Stimulated activated CD4-positive, alpha-beta T cell treated with anti-CD3 and anti-CD28 coated beads, Interleukin-1b, Interleukin-23, amount 100 ng/mL, for 1 hour (primary cell): ENCODE results near the gene INSYN1.
"Not testable (repeated sequence)": the region's sequence is repeated elsewhere in the genome, so short reads cannot be mapped to it uniquely, and the experiment has no call there.

Source experiments
- DNase-seq, 2 donors: peaks; one replicate each; pipeline ENCODE4 v3.0.0-alpha.2; 2020; ENCODE audit warnings: low read depth in 2 of 2

Gene INSYN1

GRCh38 chr15:73753250-73754130 lies at the start of gene INSYN1:
INSYN1 (minus strand) TSS chr15:73753351; CDS start chr15:73751130, 2,221 bp downstream.
- no peak for DNase-seq

DNA sequence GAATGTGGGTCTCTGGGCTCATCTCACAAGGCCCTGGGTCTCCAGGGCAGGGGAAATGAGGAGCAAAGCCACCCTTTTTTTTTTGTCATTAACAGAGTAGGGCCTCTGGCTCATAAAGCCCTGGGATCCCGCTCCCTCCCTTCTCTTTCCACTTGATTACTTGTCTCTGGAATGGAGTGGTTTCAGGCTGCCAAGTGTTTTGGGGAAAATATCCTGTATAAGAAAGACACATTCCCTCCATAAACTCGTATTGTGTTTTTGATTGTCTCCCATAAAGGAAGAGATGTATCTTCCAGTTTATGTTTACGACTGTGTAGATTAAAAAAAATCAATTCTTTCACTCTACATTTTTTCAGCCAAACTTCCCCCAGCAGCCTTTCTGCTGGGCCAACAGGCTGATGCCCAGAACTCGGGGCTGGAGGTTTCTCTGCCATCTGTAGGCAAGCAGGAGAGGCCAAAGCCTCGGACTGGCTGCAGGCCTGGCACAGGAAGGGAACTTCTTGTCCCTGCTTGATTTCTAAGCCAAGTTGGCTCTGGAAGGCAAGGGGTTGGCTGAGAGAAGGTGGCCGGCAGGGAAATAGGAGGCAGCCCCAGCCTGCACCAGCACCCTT lies 49.4 kb upstream of the INSYN1 start:
- no peak for DNase-seq

- DNase-seq: no peak
Measured at GRCh38 chr15:73800662-73801345, 47.7 kb upstream of the INSYN1 start.

GRCh38 chr15:73799466-73799865 lies 46.3 kb upstream of the INSYN1 start:
- DNase-seq: no peak

DNA sequence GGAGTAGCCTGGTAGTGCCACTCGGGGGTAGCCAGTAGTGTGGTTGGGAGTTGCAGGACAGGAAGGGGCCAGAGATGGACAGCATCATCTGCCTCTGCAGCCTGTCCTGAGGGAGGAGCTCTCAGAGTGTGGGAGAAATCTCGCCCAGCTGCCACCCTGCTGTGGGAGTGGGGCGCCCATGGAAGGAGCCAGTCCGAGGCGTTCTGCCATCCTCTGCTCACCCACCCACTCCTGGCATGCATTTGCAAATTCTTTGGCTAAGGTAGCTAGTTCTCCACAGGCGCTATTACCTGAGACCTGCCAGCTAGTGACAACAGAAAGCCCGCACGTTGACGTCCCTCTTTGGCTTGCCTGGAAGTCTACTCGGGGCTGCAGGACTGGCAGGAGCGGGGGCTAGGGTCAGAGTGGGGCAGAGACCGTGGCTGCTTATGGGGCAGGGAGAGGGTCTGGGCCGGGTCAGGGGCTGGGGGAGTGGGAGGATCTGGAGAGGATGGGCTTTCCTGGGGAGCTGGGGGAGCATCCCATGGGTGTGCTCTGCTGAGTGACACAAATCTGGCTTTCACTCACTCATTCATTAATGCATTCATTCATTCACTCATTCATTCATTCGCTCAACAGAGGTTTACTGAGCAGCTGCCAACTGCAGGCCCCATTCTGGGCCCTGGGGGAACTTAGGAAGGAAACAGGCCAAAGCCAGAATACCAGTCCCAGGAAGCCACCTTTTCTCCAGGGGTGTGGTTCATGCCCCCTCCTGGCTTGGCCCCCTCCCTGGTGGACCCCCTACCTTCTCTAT lies 44.4 kb upstream of the INSYN1 start:
- DNase-seq: no peak

- DNase-seq: no peak
Measured at GRCh38 chr15:73796331-73796831, 43.2 kb upstream of the INSYN1 start.

DNA sequence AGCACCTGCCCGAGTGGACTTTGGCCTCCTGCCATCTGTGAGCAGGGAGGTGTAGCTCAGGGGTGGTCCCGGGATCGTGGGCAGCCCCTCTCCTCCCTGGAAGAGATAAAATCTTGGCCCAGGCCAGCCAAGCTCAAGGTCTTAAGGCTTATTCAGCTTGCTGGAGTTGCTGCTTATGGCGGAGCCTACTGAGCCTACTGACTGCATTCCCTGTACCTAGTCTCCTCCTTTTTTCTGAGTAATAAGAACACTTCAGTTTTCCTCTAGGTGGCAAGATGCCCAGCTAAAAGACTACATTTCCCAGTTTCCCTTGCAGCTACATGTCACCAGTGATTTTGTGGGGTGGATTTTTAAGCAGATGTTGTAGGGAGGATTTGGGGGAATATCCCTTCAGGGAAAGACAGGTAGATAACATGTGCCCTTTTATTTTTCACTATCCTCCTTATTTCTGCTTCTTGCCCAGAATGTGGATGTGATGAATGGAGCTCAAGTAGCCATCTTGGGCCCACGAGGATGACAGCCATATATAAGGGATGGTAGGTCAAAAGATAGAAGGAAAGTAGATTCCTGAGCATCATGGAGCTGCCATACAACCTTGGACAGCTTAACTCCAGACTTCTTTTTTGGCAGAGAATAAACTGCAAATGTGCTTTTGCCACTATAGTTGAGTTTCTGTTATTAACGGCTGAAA lies 41.4 kb upstream of the INSYN1 start:
- DNase-seq: no peak

- DNase-seq: not testable (repeated sequence)
Measured at GRCh38 chr15:73792899-73793541, 39.9 kb upstream of the INSYN1 start.

GRCh38 chr15:73792415-73792814 lies 39.3 kb upstream of the INSYN1 start:
- DNase-seq: no peak

GRCh38 chr15:73789521-73790240 lies 36.5 kb upstream of the INSYN1 start:
- DNase-seq: no peak

DNA sequence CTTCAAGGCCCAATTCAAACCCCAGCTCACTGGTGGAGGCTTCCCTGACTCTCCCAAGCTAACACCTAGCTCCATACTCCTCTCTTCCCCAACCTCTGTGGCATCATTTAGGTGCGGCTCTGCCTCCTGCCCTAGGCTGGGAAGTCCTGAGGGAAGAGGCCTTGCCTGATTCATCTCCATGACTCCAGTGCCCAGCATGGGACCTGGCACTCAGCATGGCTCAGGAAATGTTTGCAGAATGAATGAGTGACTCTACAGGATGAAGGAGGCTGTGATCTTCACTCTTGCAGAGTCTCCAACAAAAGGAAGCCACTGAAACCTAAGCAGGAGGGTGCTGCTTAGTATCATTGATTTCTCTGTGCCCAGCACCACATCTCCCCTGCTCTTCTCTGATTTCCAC lies 34.5 kb upstream of the INSYN1 start:
- DNase-seq: no peak

- no peak for DNase-seq
Measured at GRCh38 chr15:73786538-73786937, 33.4 kb upstream of the INSYN1 start.

DNA sequence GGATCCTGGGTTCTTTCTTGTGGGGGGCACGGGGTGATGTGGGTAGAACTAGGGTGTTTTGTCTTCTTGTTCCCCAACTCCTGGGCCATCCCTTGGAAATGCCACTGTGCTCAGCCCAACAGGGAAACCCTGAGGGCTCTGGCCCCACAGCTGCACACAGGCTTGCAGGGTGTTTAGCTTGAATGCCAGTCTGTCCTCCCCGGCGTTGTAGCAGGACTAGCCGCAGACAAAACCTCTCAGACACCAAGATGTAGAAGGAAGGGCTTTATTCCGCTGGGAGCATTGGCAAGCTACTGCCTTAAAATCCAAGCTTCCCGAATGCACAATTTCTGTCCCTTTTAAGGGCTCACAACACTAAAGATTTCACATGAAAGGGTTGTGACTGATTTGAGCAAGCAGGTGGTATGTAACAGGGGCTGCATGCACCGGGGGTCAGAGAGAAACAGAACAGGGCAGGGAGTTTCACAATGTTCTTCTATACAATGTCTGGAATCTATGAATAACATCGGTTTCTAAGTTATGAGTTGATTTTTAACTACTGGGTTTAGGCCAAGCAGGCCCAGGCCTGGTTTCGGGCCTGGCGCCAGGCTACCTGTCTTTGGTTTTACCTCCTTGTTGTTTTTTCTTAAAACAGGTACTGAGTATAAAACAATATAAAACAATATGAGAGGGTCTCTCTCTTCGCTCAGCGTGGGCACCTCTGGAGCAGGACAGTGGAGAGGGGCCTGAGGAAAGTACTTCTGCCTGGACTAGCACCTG lies 32.3 kb upstream of the INSYN1 start:
- DNase-seq: not testable (repeated sequence)

GRCh38 chr15:73784291-73784690 lies 31.1 kb upstream of the INSYN1 start:
- DNase-seq: no peak

DNA sequence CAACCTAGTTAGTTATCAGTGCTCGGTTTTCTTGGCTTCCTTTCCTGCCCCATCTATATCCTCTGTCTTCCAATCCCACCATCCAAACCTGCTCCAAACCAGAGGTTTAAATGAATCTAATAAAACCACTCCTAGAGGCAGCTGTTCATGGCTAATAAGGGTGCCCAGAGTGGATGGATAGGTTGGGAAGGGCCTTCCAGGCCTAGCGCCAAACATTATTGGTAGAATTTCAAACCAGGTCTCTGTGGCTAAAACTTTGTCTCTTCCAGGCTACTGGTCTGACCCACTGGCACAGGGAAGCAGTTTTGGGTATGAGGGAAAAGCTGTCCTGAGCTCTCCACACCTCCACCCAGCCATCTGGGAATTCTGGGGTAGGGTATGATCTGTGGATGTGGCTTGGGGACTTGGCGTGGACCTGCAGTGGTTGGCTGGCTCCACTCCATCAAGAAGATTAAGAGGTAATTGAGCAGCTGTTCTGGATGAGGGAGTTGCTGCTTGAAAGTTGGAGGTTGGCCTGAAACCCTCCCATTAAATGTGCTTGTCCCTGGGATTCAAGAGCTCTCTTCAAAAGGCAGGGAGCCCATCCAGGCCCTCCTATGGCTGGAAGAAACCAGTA lies 29.3 kb upstream of the INSYN1 start:
- DNase-seq: no peak

GRCh38 chr15:73781038-73781925 lies 28.1 kb upstream of the INSYN1 start:
- no peak for DNase-seq

- DNase-seq: no peak
Measured at GRCh38 chr15:73779974-73780373, 26.8 kb upstream of the INSYN1 start.

DNA sequence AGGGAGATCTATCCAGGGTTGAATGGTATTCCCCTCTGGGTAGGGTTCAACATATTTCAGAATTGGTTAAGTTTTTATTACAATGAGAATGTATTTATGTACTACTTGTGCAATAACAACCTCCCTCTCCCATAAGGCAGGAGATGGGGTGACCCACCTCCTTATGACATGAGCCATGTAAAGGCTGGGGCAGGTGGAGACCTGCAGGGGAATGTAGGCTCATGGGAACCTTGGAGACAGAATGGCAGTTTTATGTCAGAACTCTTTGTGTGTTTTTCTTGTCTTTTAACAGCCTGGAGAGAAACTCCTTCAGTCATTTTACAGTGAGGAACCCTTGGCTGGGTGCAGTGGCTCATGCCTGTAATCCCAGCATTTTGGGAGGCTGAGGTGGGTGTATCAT lies 24.6 kb upstream of the INSYN1 start:
- DNase-seq: no peak
